Mucosa of rectum (tissue), 2 donors: ENCODE measurements around the gene ZCCHC8.
"Not testable (repeated sequence)": the region's sequence is repeated elsewhere in the genome, so short reads cannot be mapped to it uniquely, and the experiment has no call there.

Source experiments
- H3K27ac ChIP-seq, 2 donors: one replicate each; pipeline ENCODE4 v1.7.0; 2013; ENCODE audit warnings: inconsistent platforms in 2 of 2, low read depth in 2 of 2, low read length in 2 of 2
- H3K27me3 ChIP-seq, 2 donors: one replicate each; pipeline ENCODE4 v1.7.0; 2013; ENCODE audit warnings: low read length in 2 of 2; ENCODE audit not compliant: control insufficient read depth in 2 of 2, insufficient read depth in 2 of 2
- H3K36me3 ChIP-seq, 2 donors: one replicate each; pipeline ENCODE4 v1.7.0; 2013; ENCODE audit warnings: low read length in 2 of 2; ENCODE audit not compliant: control insufficient read depth in 2 of 2, insufficient read depth in 2 of 2
- H3K4me1 ChIP-seq, 2 donors: one replicate each; pipeline ENCODE4 v1.7.0; 2013; ENCODE audit warnings: low read length in 2 of 2, mild to moderate bottlenecking in 1 of 2; ENCODE audit not compliant: control insufficient read depth in 2 of 2, insufficient read depth in 2 of 2
- H3K4me3 ChIP-seq, 2 donors: one replicate each; pipeline ENCODE4 v1.7.0; 2013; ENCODE audit warnings: low read length in 2 of 2
- H3K9ac ChIP-seq, 2 donors: one replicate each; pipeline ENCODE4 v1.7.0; 2013; ENCODE audit warnings: low read length in 2 of 2, low read depth in 1 of 2, mild to moderate bottlenecking in 1 of 2
- H3K9me3 ChIP-seq, 2 donors: one replicate each; pipeline ENCODE4 v1.7.0; 2013; ENCODE audit warnings: low read length in 2 of 2; ENCODE audit not compliant: control insufficient read depth in 2 of 2
- donor health status: healthy.
- donor health status: Normal muscosa, but diverticular disease.

Gene ZCCHC8

GRCh38 chr12:122458105-122459035, 42.4 kb downstream of the ZCCHC8 start:
- H3K9ac ChIP-seq: no peak overlapping the region
- H3K4me3 ChIP-seq: no peak overlapping the region
- H3K27me3 ChIP-seq: no peaks in the 10 kb centered on the region
- peaks cover 4 to 9% of the 10 kb centered on the region in 2 donors for H3K4me1 ChIP-seq
- no peaks in the 10 kb centered on the region for H3K36me3 ChIP-seq
- no peak overlapping the region for H3K27ac ChIP-seq
- H3K9me3 ChIP-seq: no peaks in the 10 kb centered on the region

GRCh38 chr12:122457627-122458026, 43.1 kb downstream of the ZCCHC8 start:
- H3K9me3 ChIP-seq: no peaks in the 10 kb centered on the region
- no peak overlapping the region for H3K27ac ChIP-seq
- no peaks in the 10 kb centered on the region for H3K27me3 ChIP-seq
- H3K9ac ChIP-seq: no peak overlapping the region
- no peak overlapping the region for H3K4me3 ChIP-seq
- no peaks in the 10 kb centered on the region for H3K36me3 ChIP-seq
- H3K4me1 ChIP-seq: peaks cover 7 to 9% of the 10 kb centered on the region in 2 donors

- Histone ChIP-seq H3K27me3 (no peaks in the 10 kb centered on the region), H3K27ac (no peak overlapping the region), H3K36me3 (no peaks in the 10 kb centered on the region), H3K9me3 (no peaks in the 10 kb centered on the region), H3K4me1 (peaks cover 7 to 9% of the 10 kb centered on the region in 2 donors), H3K4me3 (no peak overlapping the region), H3K9ac (no peak overlapping the region)
These were observed 46.0 kb downstream of the ZCCHC8 start for GRCh38 chr12:122454739-122455138.

GRCh38 chr12:122454250-122454721, 46.4 kb downstream of the ZCCHC8 start:
- Histone ChIP-seq H3K36me3 (no peaks in the 10 kb centered on the region), H3K4me1 (peaks cover 7 to 9% of the 10 kb centered on the region in 2 donors), H3K27me3 (no peaks in the 10 kb centered on the region), H3K27ac (no peak overlapping the region), H3K9me3 (no peaks in the 10 kb centered on the region), H3K4me3 (no peak overlapping the region), H3K9ac (no peak overlapping the region)

GRCh38 chr12:122452701-122453285, 47.9 kb downstream of the ZCCHC8 start:
- Histone ChIP-seq H3K9ac (no peak overlapping the region), H3K4me3 (no peak overlapping the region), H3K36me3 (no peaks in the 10 kb centered on the region), H3K27me3 (no peaks in the 10 kb centered on the region), H3K9me3 (no peaks in the 10 kb centered on the region), H3K27ac (peak overlapping the region in 1 of 2 donors; percentile 40), H3K4me1 (peaks cover 7 to 9% of the 10 kb centered on the region in 2 donors)

GRCh38 chr12:122449317-122449716, 51.4 kb downstream of the ZCCHC8 start:
- Histone ChIP-seq H3K9me3 (no peaks in the 10 kb centered on the region), H3K36me3 (no peaks in the 10 kb centered on the region), H3K27me3 (no peaks in the 10 kb centered on the region), H3K27ac (no peak overlapping the region), H3K4me3 (no peak overlapping the region), H3K9ac (no peak overlapping the region), H3K4me1 (peaks cover 3 to 5% of the 10 kb centered on the region in 2 donors)

- not testable (repeated sequence) for H3K27ac ChIP-seq, H3K4me1 ChIP-seq, H3K4me3 ChIP-seq, H3K36me3 ChIP-seq, H3K9ac ChIP-seq, H3K27me3 ChIP-seq, H3K9me3 ChIP-seq
These were observed 52.9 kb downstream of the ZCCHC8 start for GRCh38 chr12:122447825-122448224.

GRCh38 chr12:122446390-122446789, 54.3 kb downstream of the ZCCHC8 start:
- H3K27ac ChIP-seq, H3K4me3 ChIP-seq, H3K9me3 ChIP-seq, H3K9ac ChIP-seq, H3K27me3 ChIP-seq, H3K36me3 ChIP-seq, H3K4me1 ChIP-seq: not testable (repeated sequence)

- H3K27me3 ChIP-seq, H3K9me3 ChIP-seq, H3K36me3 ChIP-seq, H3K27ac ChIP-seq, H3K9ac ChIP-seq, H3K4me1 ChIP-seq, H3K4me3 ChIP-seq: not testable (repeated sequence)
These were observed 56.7 kb downstream of the ZCCHC8 start for GRCh38 chr12:122444071-122444470.

- H3K4me1 ChIP-seq, H3K9ac ChIP-seq, H3K27ac ChIP-seq, H3K4me3 ChIP-seq, H3K27me3 ChIP-seq, H3K9me3 ChIP-seq, H3K36me3 ChIP-seq: not testable (repeated sequence)
These were observed 61.9 kb downstream of the ZCCHC8 start for GRCh38 chr12:122438822-122439221.
